Mesothelial cell of epicardium (in vitro differentiated cells): ENCODE measurements around the gene SAMD3. TPM values are rescaled to one million over a fixed set of nuclear protein-coding genes. Genes with fewer than 3 reads are reported as not detected.

ENCODE experiments used
- DNase-seq, 2 experiments: peaks; one replicate each; pipeline ENCODE4 v3.0.0; 2021; ENCODE audit warnings: low spot score in 2 of 2; ENCODE audit not compliant: unreplicated experiment in 2 of 2
- H3K27ac Mint-ChIP-seq: 2 replicates; pipeline ENCODE4 v1.8.0; 2021; ENCODE audit warnings: mixed read lengths
- H3K27me3 Mint-ChIP-seq: 2 replicates; pipeline ENCODE4 v1.8.0; 2021; ENCODE audit warnings: low read depth, mixed read lengths
- H3K36me3 Mint-ChIP-seq: 2 replicates; pipeline ENCODE4 v1.8.0; 2021; ENCODE audit warnings: mixed read lengths
- H3K4me1 Mint-ChIP-seq: 2 replicates; pipeline ENCODE4 v1.8.0; 2021; ENCODE audit warnings: mixed read lengths
- H3K4me3 Mint-ChIP-seq: 2 replicates; pipeline ENCODE4 v1.8.0; 2021; ENCODE audit warnings: mild to moderate bottlenecking, moderate library complexity, mixed read lengths
- H3K9me3 Mint-ChIP-seq: 2 replicates; pipeline ENCODE4 v1.8.0; 2021; ENCODE audit warnings: mixed read lengths
- total RNA-seq: library from RNA; stranded (reverse); gene quantifications from 3 replicates; pipeline ENCODE4 v1.2.1, GENCODE V29; 2021
- TF ChIP-seq, protein P1 (sequence below): fragments of 200-600 bp; sonication (generic); IDR thresholded peaks from one replicate; pipeline ENCODE4 v1.5.0; 2021; ENCODE audit warnings: antibody characterized with exemption; ENCODE audit not compliant: unreplicated experiment

Gene SAMD3
- total RNA-seq, 1 donor from 2014 or later, result 0.49 TPM

DNA sequence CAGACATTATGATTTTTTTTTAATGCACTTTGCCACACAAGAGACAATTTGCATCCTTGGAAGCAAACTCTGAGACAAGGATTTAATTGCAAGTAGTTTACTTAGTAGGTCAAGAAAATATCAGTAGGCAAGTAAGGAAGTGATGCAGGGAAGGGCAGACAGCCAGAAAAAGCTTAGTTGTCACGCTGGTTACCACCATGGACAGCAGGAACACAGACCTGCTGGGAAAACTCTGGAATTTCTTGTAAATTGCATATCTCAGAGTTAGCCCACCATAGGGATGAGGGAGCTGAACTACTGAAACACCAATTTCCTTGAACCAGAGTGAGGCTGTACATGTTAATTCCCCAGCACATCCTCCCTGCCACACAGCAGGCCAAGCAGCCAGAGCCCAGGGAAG lies 111.7 kb downstream of the SAMD3 start:
- Mint-ChIP-seq H3K36me3 (peaks cover 40% of the 10 kb centered on the region), H3K4me1 (peaks cover 3% of the 10 kb centered on the region), H3K4me3 (no peak overlapping the region), H3K9me3 (peaks cover 19% of the 10 kb centered on the region), H3K27ac (no peak overlapping the region), H3K27me3 (no peaks in the 10 kb centered on the region)
- TF ChIP-seq, protein P1, sequence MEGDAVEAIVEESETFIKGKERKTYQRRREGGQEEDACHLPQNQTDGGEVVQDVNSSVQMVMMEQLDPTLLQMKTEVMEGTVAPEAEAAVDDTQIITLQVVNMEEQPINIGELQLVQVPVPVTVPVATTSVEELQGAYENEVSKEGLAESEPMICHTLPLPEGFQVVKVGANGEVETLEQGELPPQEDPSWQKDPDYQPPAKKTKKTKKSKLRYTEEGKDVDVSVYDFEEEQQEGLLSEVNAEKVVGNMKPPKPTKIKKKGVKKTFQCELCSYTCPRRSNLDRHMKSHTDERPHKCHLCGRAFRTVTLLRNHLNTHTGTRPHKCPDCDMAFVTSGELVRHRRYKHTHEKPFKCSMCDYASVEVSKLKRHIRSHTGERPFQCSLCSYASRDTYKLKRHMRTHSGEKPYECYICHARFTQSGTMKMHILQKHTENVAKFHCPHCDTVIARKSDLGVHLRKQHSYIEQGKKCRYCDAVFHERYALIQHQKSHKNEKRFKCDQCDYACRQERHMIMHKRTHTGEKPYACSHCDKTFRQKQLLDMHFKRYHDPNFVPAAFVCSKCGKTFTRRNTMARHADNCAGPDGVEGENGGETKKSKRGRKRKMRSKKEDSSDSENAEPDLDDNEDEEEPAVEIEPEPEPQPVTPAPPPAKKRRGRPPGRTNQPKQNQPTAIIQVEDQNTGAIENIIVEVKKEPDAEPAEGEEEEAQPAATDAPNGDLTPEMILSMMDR, result no peak
- DNase-seq, result no peak

DNA sequence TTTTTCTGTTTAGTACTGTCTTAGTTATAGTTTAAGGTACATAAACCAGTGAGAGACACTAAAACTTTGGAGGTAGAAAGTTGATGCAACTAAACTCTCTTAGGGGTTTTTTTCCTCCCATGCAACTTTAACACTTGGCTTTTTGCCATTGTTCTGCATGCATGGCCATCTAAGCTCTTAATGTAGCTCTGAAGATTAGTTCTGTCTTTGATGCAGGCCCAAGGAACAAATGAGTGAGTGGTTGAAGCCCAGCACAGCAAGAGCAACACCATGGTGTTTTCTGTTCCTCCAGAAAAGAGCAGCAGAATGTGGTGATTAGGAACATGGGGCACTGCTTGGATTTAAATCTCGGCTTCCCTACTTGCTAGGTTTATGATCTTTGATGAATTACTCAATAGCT lies 115.0 kb downstream of the SAMD3 start:
- H3K27ac Mint-ChIP-seq, result no peak overlapping the region
- H3K4me1 Mint-ChIP-seq, result peaks cover 3% of the 10 kb centered on the region
- H3K4me3 Mint-ChIP-seq, result no peak overlapping the region
- TF ChIP-seq, protein P1, result no peak
- H3K9me3 Mint-ChIP-seq, result peaks cover 19% of the 10 kb centered on the region
- no peak for DNase-seq
- no peaks in the 10 kb centered on the region for H3K27me3 Mint-ChIP-seq
- H3K36me3 Mint-ChIP-seq, result peaks cover 41% of the 10 kb centered on the region

- peaks cover 30% of the 10 kb centered on the region for H3K9me3 Mint-ChIP-seq
- DNase-seq, result no peak
- peaks cover 48% of the 10 kb centered on the region for H3K36me3 Mint-ChIP-seq
- H3K4me3 Mint-ChIP-seq, result no peak overlapping the region
- TF ChIP-seq, protein P1, result no peak
- no peak overlapping the region for H3K27ac Mint-ChIP-seq
- no peaks in the 10 kb centered on the region for H3K27me3 Mint-ChIP-seq
- peaks cover 3% of the 10 kb centered on the region for H3K4me1 Mint-ChIP-seq
Measured at GRCh38 chr6:130105996-130106704, 116.6 kb downstream of the SAMD3 start.

GRCh38 chr6:130099119-130099518 lies 123.6 kb downstream of the SAMD3 start:
- no peak overlapping the region for H3K27ac Mint-ChIP-seq
- H3K27me3 Mint-ChIP-seq, result no peaks in the 10 kb centered on the region
- no peaks in the 10 kb centered on the region for H3K4me1 Mint-ChIP-seq
- TF ChIP-seq, protein P1, result no peak
- no peak for DNase-seq
- H3K36me3 Mint-ChIP-seq, result peaks cover 47% of the 10 kb centered on the region
- no peak overlapping the region for H3K4me3 Mint-ChIP-seq
- H3K9me3 Mint-ChIP-seq, result peaks cover 11% of the 10 kb centered on the region

DNA sequence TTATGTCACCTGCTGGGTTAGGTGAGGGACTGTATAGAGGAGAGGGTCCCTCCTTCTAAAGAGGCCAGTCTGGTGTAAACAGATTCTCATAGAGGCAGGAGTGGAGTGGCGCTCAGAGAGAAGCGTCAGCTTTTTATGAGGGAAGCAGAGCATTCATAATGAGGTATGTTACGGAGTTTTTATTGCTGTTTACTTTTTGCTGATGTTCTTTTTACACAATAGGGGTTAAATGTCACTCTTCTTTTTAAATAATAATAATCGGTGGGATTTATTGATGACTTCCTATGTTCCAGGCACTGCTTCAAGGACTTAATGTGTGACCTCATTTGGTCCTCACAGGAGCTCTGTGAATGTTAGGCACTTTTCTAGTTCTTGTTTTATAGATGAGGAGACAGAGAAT lies 124.4 kb downstream of the SAMD3 start:
- Mint-ChIP-seq H3K27ac (no peak overlapping the region), H3K27me3 (no peaks in the 10 kb centered on the region), H3K36me3 (peaks cover 51% of the 10 kb centered on the region), H3K9me3 (peaks cover 11% of the 10 kb centered on the region), H3K4me3 (no peak overlapping the region), H3K4me1 (no peaks in the 10 kb centered on the region)
- no peak for DNase-seq
- TF ChIP-seq, protein P1, result no peak

Other genes with a start within 250 kb of the SAMD3 start
- gene L3MBTL3, start 204.4 kb downstream of the SAMD3 start, total RNA-seq, result 35.8 to 43.4 TPM (median 36.8 TPM) in 3 replicates
- gene TMEM200A, start 143.1 kb upstream of the SAMD3 start, total RNA-seq, result 10.6 to 11.3 TPM (median 11.3 TPM) in 3 replicates